ENCODE results near the gene AP4M1. TPM values are rescaled to one million over a fixed set of nuclear protein-coding genes. Genes with fewer than 3 reads are reported as not detected.
A peak's percentile ranks its signal among the peaks of the same experiment; 100 is the strongest.

The AP4M1 gene
- total RNA-seq, 4 donors from 2014 or later = 19.9 to 31.7 (median 26.1) TPM

DNA sequence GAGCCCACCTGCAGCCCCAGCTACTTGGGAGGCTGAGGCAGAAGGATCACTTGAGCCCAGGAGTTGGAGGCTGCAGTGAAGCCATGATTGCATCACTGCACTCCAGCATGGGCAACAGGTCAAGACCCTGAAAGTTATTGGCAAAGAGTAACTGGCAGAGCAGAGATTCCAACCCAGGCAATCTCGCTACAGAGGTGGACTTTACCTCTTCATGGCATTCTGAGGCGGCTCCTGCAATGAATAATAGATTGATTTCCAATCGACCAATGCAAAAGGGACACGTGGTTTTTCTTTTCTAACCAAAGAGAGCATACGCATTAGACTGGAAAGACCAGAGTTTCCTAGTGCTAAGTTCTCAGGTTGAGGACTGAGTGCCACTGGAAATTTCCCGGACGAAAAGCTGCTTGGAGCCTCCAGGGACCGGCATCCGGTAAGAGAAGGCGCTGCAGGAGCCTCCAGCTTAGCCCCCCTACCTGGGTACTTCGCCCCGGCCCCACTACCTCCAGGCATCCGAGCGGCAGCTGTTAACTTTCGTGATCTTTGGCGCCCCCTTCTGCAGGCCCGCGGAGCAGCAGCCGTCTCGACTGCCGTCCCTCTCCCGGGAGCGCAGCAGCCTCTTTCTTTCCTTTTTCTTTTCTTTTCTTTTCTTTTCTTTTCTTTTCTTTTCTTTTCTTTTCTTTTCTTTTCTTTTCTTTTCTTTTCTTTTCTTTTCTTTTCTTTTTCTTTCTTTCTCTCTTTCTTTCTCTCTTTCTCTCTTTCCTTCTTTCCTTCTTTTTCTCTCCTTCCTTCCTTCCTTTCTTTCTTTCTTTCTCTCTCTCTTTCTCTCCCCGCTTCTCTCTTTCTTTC is 29.4 kb downstream of the AP4M1 start:
- intact Hi-C loops (cut with DNase I) = loop anchor here (5.0 kb wide), 1 partner anchor 86 kb away; the partner anchor contains the start of gene PVRIG
- no peak for TF ChIP-seq EP300 (IDR thresholded peaks at IDR 0.05)
- TF ChIP-seq, protein P1, sequence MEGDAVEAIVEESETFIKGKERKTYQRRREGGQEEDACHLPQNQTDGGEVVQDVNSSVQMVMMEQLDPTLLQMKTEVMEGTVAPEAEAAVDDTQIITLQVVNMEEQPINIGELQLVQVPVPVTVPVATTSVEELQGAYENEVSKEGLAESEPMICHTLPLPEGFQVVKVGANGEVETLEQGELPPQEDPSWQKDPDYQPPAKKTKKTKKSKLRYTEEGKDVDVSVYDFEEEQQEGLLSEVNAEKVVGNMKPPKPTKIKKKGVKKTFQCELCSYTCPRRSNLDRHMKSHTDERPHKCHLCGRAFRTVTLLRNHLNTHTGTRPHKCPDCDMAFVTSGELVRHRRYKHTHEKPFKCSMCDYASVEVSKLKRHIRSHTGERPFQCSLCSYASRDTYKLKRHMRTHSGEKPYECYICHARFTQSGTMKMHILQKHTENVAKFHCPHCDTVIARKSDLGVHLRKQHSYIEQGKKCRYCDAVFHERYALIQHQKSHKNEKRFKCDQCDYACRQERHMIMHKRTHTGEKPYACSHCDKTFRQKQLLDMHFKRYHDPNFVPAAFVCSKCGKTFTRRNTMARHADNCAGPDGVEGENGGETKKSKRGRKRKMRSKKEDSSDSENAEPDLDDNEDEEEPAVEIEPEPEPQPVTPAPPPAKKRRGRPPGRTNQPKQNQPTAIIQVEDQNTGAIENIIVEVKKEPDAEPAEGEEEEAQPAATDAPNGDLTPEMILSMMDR (IDR thresholded peaks at IDR 0.05) = peak; percentile 81 to 92 (median 92)
- TF ChIP-seq POLR2AphosphoS5 (IDR thresholded peaks at IDR 0.05) = peak in 1 of 2 donors; percentile 18
- Histone ChIP-seq H3K9me3 (no peaks in the 10 kb centered on the region), H3K4me3 (peak overlapping the region in 2 of 4 donors; percentile 8 to 42), H3K27ac (replicated peaks in 1 of 4) (no peak overlapping the region), H3K4me1 (peaks cover 18 to 38% (median 29%) of the 10 kb centered on the region in 4 donors), H3K36me3 (no peaks in the 10 kb centered on the region), H3K27me3 (no peaks in the 10 kb centered on the region)
- 11% methylated on average over 24 of the region's 24 CpGs for WGBS
- DNase-seq (ENCODE audit: extremely low spot score) = peak; percentile 93

DNA sequence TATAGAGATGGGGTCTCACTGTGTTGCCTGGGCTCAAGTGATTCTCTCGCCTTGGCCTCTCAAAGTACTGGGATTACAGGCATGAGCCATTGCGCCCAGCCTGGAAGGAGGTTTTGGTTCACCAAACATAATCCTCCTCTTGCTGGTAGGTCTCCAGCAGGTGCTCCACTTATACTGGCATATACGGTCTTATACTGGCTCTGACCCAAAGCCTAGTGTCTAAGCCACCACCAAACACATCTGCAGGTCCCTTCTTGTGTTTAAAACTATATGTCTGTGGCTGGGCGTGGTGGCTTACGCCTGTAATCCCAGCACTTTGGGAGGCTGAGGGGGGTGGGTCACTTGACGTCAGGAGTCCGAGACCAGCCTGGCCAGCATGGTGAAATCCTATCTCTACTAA is 30.7 kb downstream of the AP4M1 start:
- H3K4me3 ChIP-seq = no peak overlapping the region
- peaks cover 12 to 31% (median 23%) of the 10 kb centered on the region in 4 donors for H3K4me1 ChIP-seq
- H3K9me3 ChIP-seq = no peaks in the 10 kb centered on the region
- H3K27ac ChIP-seq (replicated peaks in 1 of 4) = no peak overlapping the region
- WGBS = 65% methylated on average over 7 of the region's 7 CpGs
- intact Hi-C loops (cut with DNase I) = loop anchor here (5.0 kb wide), 1 partner anchor 85 kb away; the partner anchor contains the start of gene PVRIG
- H3K27me3 ChIP-seq = peaks cover 0 to 2% (median 0%) of the 10 kb centered on the region in 4 donors
- no peak for DNase-seq (ENCODE audit: extremely low spot score)
- no peaks in the 10 kb centered on the region for H3K36me3 ChIP-seq
- TF ChIP-seq EP300 (IDR thresholded peaks at IDR 0.05) (no peak), POLR2A (IDR thresholded peaks at IDR 0.05; ENCODE audit: low read depth) (no peak), POLR2AphosphoS5 (IDR thresholded peaks at IDR 0.05) (no peak)

DNA sequence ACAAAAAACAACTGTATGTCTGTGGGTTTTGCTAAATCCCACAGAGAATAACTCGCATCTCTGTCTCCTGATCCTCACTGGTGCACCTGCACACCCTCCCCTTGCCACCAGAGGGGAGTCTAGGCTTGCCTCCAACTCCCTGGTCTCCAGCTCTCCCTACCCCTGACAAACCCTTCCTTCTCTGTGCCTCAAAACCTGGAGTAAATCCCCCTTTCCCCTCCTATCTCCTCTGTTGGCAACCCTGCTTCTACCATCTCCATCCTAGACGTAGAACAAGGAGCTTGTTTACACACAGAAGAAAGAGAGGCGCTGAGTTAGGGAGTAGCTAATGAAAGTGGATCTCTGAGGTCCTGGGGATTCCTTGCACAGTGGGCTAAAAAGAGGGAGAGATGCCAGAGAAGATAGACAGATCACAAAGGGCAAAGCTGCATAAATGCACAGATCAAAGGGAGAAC is 31.3 kb downstream of the AP4M1 start:
- Histone ChIP-seq H3K27ac (replicated peaks in 1 of 4) (no peak overlapping the region), H3K36me3 (no peaks in the 10 kb centered on the region), H3K9me3 (no peaks in the 10 kb centered on the region), H3K27me3 (peaks cover 0 to 3% (median 0%) of the 10 kb centered on the region in 4 donors), H3K4me3 (no peak overlapping the region), H3K4me1 (peaks cover 12 to 26% (median 20%) of the 10 kb centered on the region in 4 donors)
- intact Hi-C loops (cut with DNase I) = loop anchor here (5.0 kb wide), 1 partner anchor 85 kb away; the partner anchor contains the start of gene PVRIG
- no peak for DNase-seq (ENCODE audit: extremely low spot score)
- TF ChIP-seq, protein P1 (IDR thresholded peaks at IDR 0.05) = peak; percentile 74 to 80 (median 75)
- no peak for TF ChIP-seq POLR2A (IDR thresholded peaks at IDR 0.05; ENCODE audit: low read depth)
- 17% methylated on average over 3 of the region's 3 CpGs for WGBS

DNA sequence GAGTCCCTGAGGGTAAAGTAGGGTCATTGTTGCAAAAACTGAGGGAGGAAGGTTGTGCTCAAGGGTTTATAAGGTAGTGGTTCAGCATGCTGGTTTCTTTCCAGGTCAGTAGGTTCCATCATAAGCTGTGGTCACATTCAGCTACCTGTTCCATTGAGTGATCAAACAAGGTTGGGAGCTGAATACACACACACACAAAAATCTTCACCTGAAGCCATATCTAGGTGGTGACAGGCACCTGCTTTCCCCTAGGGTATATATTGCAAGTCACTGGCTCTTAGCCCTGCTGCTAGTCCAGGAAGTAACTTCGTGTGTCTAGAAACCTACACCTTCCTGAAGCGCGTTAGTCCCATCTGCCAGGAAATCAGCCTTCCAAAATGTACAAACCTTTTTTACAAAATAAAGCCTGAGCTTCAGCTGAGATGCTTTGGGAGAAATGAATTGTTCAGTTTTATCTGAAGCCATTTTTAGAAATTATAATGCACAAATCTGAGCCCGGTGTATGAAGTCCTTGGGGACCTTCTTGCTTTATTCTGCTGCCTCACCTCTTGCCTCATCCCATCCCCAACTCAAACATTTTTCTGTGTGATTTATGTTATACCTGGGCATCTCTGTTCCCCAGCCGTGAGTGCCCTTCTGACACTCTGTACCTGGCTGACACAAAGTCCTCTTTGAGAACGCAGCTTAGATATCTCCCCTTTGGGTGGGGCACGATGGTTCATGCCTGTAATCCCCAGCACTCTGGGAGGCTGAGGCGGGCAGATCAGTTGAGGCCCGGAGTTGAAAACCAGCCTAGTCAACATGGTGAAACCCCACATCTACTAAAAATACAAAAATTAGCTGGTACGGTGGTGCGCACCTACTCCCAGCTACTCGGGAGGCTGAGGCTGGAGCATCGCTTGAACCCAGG is 36.7 kb downstream of the AP4M1 start:
- no peak for DNase-seq (ENCODE audit: extremely low spot score)
- Histone ChIP-seq H3K27ac (replicated peaks in 1 of 4) (no peak overlapping the region), H3K4me3 (no peak overlapping the region), H3K4me1 (no peaks in the 10 kb centered on the region), H3K36me3 (no peaks in the 10 kb centered on the region), H3K9me3 (no peaks in the 10 kb centered on the region), H3K27me3 (peaks cover 0 to 3% (median 0%) of the 10 kb centered on the region in 4 donors)
- intact Hi-C loops (cut with DNase I) = no loop called here
- no peak for TF ChIP-seq POLR2A (IDR thresholded peaks at IDR 0.05; ENCODE audit: low read depth)
- TF ChIP-seq, protein P1 (IDR thresholded peaks at IDR 0.05) = no peak
- TF ChIP-seq POLR2AphosphoS5 (IDR thresholded peaks at IDR 0.05) = no peak
- no peak for TF ChIP-seq EP300 (IDR thresholded peaks at IDR 0.05)
- WGBS = 86% methylated on average over 13 of the region's 13 CpGs
